HG03280 (cell line): ENCODE data around the gene RHCE.
"Not testable (repeated sequence)": the region's sequence is repeated elsewhere in the genome, so short reads cannot be mapped to it uniquely, and the experiment has no call there.

Source experiments
- ATAC-seq: cut with Tn5 transposase; IDR thresholded peaks from one replicate; pipeline ENCODE4 v1.9.1; 2021; ENCODE audit warnings: mild to moderate bottlenecking, moderate library complexity; ENCODE audit not compliant: unreplicated experiment

RHCE gene

DNA sequence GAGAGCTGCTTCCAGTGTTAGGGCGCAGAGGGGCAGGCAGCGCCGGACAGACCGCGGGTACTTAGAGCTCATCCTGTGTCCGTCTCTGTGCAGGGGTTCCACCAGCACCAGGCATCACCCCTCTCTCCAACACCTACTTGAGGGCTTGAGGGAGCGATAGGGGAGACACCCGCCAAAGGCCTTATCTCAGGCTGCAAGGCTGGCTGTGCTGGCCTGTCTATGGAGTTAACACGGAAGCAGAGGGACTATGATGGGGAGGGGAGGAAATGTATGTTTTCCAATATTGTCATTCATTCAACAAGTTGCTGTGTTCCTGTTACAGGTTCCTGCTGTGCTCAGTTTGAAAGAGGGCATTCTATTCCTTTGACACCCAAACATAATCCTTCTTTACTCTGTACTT lies at the start of gene RHCE:
TSS of gene RHCE (minus strand) at position 111 of the 400 bp plus-strand sequence. CDS start at position 72, 39 bp downstream.
- ATAC-seq, result not testable (repeated sequence)

DNA sequence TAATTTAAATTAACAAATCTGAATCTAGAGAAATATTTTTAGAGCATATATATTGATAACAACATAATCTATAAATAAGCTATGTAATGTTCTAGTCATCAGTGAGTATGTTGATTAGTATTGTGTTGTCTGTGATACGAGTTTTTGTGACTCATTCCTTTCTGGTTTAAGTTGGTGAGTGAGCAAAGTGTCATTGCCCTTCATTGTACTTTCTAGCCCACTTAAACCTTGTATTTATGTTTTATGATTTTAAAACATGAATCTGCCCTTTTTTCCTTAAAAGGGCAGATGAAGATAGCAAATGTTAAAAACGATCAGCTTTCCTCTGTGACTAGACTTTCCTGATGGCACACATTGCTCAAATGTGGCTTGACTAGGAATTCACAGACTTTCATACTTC lies 48.6 kb upstream of the RHCE start:
- no peak for ATAC-seq

DNA sequence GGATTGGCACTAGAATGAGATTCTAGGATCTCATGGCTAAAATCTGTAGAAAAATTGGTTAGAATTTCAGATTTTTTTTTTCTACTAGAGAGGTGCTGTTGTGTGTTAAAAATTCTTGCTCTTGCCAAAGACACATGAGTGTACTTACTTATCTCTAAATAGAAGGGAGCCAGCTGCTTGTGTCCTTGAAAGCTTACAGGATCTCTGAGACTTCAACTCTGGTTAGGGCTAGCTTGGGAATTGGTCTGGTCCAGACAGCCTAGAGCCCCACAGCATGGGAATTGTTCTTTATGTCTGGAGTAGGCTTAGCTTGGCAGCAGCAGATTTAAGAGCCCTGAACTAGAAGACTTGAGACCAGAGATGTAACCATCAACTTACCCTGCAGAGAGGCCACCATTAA lies 47.4 kb upstream of the RHCE start:
- ATAC-seq, result no peak

DNA sequence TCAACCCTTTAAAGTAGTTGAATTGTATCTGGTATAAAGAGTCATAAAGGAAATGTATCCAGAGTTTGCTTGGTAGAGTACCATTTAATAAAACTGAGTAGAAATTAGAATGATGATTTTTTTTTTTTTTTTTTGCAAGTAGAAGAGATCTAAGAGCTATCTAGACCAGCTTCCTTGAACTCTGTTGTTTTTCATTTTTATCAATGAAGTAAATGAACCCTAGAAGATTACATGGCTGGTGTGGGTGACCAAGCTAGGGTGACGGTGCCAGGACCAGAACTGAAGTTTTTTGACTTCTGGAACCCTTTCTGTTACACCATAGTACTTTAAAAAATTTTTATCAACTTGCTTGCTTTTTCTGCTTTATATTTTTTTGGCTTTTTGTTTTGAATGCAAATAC lies 47.0 kb upstream of the RHCE start:
- no peak for ATAC-seq

DNA sequence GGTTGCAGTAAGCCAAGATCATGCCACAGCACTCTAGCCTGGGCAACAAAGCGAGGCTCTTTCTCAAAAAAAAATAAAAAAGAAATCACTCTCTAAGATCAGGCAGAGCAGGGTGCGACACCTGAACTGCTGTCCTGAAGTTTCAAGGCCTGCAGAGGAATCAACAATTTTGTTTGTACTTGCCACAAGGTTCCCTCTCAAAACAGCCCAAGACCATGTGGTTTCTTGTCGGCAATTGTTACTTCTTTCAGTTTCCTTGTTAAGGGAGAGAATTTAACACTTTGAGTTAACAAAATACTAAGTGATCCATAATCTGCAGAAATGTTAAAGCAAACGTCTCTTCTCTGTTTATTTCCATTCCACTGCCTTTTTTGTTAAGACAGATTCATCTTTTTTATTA lies 46.6 kb upstream of the RHCE start:
- ATAC-seq, result no peak

DNA sequence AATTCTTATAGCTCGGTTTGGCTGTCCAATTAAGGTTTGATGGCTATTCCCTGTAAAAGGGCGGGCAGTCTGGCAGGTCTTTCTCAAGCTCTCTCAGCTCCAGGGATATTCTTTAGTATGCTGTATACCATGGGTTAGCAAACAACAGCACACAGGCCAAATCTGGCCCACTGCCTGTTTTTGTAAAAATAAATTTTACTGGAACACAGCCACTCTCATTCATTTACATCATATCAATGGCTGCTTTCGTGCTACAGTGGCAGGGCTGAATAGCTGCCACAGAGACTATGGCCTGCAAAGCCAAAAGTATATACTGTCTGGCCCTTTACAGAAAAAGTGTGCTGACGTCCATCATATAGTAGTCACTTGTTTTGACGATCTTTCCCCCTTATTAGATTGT lies 42.1 kb upstream of the RHCE start:
- no peak for ATAC-seq

DNA sequence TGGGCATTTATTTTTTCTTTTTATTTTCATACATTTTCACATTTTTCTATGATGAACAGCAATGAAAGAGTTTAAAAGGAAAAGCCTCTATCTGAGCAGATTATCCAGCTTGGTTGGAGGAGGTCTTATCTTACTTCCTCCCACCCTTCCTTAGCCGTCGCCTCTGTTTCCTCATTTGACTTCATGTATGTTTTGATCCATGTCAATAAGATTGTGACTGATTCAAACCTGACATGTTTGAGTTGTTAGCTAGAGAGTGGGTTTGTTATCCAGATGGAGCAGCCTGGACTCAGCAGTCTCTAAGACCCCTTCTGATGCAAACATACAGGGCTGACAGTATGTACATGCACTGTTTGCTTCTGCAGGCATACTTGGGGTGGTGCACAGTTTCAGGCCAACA lies 41.2 kb upstream of the RHCE start:
- ATAC-seq, result no peak

DNA sequence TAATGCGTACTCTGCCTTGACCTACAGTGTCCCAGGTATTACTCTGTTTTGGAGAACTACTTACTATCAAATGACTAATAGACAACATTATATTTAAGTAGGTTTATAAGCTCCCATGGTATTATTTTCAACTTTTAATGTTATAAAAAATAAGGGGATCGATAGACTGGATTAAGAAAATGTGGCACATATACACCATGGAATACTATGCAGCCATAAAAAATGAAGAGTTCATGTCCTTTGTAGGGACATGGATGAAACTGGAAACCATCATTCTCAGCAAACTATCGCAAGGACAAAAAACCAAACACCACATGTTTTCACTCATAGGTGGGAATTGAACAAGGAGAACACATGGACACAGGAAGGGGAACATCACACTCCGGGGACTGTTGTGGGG lies 40.2 kb upstream of the RHCE start:
- not testable (repeated sequence) for ATAC-seq

DNA sequence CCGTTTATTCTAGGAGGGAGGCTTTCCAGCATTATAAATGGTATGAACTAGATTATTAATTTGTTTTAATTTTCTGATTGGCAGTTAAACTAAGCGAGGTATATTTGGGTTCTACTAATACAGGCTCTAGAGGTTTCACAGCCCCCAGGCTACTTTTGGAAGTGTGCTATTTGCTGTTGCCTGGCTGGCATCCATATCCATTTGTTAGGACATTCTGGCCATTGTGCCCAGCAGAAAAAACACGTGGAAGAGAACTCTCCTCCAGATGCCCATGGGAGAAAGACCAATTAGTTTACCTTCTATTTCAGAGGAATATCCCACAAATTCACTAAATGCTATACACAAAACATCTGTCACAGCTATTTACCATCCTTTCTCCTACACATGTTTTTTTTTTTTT lies 39.4 kb upstream of the RHCE start:
- no peak for ATAC-seq

DNA sequence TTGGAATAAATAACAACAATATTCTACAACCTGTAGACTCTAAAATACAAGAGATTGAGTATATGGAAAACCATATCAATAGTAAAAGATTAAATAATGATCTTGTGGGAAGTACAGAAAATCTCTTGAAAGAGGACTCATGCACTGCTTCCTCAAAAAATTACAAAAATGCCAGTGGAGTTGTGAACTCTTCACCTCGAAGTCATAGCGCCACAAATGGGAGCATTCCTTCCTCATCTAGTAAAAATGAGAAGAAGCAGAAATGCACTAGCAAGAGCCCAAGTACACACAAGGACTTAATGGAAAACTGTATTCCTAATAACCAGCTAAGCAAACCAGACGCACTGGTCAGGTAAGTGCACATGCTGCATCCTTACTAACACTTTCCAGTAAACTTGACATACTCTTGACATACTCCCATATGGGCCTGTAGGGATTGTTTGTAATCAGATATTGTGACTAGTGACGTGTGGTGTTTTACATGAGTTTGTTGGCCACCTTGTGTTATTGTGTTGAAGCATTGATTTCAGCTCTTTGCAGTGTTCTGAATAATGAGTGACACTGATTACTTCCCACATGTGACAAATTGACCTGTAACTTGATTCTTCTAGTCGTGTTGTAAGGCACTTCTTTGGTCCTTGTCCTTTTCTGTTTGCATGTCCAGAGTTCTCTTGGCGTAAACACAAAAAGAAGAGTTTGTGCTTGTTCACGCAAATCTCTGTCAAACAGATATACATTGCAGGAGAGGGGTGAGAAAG lies 38.1 kb upstream of the RHCE start:
- ATAC-seq, result no peak

DNA sequence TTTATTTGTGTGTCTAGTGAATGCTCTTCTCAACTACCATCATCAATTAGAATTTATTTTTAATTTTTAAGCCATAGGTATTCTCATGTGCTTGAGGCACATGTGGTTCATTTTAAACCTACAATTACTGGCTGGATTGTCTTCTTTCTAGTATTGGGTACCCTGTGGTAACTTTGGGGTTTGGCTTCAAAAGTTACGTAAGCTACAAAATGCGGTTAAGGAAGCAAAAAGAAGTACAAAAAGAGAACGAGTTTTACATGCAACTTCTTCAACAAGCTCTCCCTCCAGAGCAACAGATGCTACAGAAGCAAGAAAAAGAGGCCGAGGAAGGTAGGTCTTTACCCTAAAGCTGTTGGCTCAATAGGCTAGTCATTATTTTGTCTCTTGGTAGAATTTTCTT lies 35.9 kb upstream of the RHCE start:
- no peak for ATAC-seq

DNA sequence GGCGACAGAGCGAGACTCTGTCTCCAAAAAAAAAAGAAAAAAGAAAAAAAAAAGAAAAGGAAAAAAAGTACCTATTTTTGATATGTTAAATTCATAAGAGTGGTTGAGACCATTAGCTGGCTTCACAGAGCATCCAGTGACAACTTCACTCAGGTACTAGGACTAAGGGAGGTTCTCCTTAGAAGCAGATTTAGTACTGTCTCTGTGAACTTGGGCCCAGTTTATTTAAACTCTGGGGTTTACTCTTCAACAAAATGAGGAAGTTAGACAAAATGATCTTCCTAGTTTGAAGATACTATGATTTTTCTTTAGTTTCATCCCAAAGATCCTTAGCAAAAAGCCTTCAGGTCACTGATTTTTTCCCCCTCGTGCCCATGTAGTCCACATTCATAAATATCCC lies 31.3 kb upstream of the RHCE start:
- no peak for ATAC-seq

DNA sequence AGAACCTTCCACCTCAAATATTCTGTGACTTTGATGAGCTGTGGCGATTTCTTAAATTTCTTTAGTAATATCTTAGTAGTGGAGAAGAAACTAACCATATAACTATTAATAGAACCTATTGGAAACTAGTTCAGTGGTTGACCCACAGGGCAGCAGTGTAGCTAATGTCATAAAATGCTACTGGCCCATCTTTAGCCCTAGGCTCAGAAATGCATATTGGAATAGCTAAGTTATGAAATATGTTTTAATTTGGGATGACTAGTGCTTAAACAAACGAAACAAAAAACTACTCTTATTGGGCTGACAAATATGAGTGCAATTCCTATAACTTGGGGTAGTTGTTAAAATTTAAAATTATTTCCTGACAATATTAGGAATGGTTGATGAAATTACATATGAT lies 30.3 kb upstream of the RHCE start:
- no peak for ATAC-seq

DNA sequence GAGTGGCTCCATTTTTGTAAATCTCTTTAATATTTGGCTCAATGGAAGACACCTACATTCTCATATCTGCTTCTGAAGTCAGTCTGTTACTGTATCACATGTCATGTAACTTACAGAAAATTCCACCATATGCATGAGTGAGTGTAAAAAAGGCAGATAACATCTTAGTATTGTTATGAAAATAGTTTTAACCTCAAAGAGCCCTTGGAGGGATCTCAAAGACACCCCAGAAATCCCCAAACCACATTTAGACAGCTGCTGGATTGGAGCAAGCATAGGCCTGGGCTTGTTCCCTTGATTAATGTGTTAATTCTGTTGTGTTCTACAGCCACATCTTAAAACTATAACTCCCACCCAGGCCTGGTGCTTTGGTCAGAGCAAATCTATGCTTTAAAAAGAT lies 26.9 kb upstream of the RHCE start:
- no peak for ATAC-seq

DNA sequence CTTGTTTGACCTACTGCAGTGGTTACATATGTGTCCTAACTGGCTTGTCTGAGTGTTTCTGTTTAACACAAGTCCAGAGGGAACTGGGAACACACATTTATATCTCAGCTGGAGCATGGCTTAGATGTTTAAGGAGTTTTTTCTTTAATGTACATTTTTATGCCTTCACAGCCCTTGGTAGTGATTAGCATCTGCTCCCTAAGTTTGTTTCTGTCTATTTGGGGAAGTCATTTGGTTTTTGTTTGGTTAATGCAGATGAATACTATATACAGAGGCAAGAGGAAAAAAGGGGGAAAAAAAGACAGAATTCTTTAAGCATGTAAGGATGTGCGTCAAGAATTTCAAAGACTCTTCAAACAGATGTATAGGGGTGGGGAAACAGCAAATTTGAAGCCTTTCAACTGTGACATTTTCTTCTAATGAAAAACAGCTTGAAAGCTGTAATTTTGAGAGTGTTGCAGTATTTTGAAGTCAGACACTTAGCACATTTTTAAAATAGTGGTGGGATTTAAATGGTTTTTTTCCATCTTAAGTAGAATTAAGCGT lies 25.4 kb upstream of the RHCE start:
- no peak for ATAC-seq

DNA sequence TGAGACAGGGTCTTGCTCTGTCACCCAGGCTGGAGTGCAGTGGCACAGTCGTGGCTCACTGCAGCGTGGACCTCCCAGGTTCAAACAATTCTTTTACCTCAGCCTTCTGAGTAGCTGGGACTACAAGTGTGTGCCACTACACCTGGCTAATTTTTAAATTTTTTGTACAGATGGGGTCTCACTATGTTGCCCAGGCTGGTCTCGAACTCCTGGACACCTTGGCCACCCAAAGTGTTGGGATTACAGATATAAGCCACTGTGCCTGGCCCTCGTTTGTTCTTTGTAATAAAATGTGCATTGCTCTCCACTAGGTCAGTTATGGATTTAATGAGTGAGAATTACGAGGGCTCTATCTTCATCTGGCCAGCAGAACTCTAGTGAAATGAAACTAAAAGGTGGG lies 24.0 kb upstream of the RHCE start:
- ATAC-seq, result not testable (repeated sequence)

DNA sequence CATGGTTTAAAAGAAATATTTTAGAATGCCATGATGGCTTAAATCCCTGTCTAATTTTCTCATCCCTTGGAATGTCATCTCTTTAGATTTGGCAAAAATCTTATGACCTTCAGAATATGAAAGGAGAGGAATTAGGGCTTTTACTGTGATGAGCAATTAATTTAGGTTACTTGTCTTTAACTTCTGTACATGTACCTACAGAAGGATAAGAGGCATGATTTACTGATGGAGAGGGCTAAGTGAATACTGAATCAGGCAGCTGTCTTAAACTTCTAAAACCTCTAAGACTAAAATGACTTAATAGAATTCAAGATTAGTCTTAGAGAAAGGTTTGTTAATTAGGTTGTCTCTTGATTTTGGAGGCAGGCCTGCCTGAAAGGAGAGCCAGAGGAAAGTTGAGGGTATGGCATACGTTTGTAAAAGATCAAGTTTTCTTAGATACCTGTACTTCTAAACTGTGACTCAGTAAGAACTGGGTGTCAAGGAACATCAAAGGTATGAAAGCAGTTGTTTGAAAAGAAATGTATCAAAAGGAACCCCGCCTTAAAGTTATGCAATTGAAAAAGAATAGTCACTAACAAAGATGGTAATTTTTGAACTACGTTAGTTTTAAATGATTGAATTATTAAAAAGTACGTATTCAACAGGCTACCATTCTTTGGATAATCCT lies 22.5 kb upstream of the RHCE start:
- no peak for ATAC-seq

DNA sequence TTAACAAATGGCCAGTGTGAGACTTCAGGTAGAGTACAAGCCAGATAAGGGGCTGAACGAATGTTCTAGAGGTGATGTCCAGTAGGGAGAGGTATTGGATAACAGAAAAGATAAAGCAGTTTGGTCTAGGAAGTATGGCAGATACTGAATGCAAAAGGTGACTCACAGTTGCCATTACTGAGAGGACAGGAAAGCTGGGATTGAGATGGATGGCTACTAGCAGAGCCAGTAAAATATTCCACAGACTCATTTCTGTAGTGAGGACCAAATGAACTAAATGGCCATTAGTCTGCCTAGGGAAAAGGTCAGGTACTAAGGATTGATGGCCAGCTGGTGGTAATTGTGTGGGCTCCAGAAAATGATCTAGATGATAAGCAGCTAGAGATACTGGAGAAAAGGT lies 21.6 kb upstream of the RHCE start:
- ATAC-seq, result no peak

DNA sequence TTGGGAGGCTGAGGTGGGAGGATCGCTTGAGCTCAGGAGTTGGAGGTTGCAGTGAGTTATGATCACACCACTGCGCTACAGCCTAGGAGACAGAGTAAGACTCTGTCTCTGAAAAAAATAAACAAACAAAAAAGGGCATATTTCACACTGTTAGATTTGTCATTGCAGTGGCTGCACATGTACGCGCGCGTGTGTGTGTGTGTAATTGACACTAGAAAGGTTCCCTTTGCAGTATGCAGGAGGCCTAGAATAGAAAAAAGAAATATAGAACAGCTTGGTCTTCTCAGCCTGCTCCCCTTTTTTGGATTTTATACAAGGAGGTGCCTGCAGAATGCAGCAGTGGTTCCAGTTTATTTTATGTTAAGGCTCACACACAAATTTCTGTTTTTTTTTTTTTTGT lies 18.7 kb upstream of the RHCE start:
- ATAC-seq, result no peak

DNA sequence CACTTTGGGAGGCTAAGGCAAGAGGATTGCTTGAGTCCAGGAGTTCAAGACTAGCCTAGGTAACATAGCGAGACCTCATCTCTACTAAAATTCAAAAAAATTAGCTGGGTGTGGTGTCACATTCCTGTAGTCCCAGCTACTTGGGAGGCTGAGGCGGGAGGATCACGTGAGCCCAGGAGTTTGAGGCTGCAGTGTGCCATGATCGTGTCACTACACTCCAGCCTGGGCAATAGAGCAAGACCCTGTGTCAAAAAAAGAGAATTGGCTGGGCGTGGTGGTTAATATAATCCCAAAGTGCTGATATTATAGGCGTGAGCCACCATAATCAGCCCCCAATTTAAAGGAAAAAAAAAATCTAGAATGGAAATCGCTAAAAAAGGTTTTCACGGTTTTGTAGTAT lies 17.0 kb upstream of the RHCE start:
- no peak for ATAC-seq

DNA sequence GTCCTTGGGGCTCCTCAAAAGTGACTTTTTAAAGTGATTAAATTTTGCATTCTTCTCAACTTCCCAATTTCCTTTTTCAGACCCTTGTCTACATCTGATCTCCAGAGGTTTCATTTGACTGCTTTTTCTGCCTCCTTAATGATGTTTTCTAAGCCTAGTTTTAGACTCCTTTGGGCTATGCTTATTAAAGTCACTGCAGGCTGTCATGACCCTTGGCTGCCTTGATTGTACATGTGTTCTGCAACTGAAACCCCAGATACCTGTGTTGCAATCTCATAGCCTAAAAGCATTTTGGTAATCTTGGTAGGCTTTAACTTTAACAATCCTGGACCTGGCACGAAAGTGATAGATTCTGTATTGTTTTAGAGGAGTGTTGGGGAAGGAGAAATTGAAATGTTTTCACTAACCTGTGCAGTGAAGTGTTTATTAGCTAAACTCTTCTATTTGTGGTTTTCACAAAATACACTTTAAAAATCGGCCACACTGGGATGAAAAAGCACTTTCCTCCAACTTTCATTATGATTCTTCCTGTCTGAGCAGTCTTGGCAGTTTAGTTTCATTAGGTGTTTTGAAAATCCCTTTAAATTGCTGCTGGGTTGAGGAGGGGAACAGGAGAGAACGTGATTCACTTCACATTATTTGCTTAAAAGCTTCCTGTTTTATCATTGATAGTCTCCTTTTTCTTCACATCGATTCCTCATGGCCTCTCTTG lies 14.9 kb upstream of the RHCE start:
- no peak for ATAC-seq
